Endodermal cell (in vitro differentiated cells): ENCODE results near the gene NKD1. TPM values are rescaled to one million over a fixed set of nuclear protein-coding genes. Genes with fewer than 3 reads are reported as not detected.
A peak's percentile ranks its signal among the peaks of the same experiment; 100 is the strongest.

ENCODE experiments used
- DNase-seq: peaks from one replicate; pipeline ENCODE4 v3.0.0-alpha.2; 2017
- H3K27ac ChIP-seq: 2 replicates; pipeline ENCODE4 v1.5.1; 2013; ENCODE audit warnings: mild to moderate bottlenecking, low read depth, low read length, moderate library complexity
- H3K27me3 ChIP-seq: 2 replicates; pipeline ENCODE4 v1.6.1; 2013; ENCODE audit warnings: mild to moderate bottlenecking, low read length, moderate library complexity; ENCODE audit not compliant: insufficient read depth, control insufficient read depth, poor library complexity, severe bottlenecking
- H3K36me3 ChIP-seq: 2 replicates; pipeline ENCODE4 v1.7.0; 2013; ENCODE audit warnings: mild to moderate bottlenecking, low read length, moderate library complexity; ENCODE audit not compliant: control insufficient read depth, insufficient read depth
- H3K4me1 ChIP-seq: one replicate; pipeline ENCODE4 v1.7.0; 2013; ENCODE audit warnings: low read length; ENCODE audit not compliant: control insufficient read depth, insufficient read depth
- H3K4me3 ChIP-seq: 2 replicates; pipeline ENCODE4 v1.5.1; 2013; ENCODE audit warnings: mild to moderate bottlenecking, low read length, moderate library complexity
- H3K9ac ChIP-seq: 2 replicates; pipeline ENCODE4 v1.6.1; 2013; ENCODE audit warnings: mild to moderate bottlenecking, low read length, moderate library complexity; ENCODE audit not compliant: poor library complexity, severe bottlenecking; ENCODE audit errors: extremely low read depth
- H3K9me3 ChIP-seq: 2 replicates; pipeline ENCODE4 v1.6.1; 2013; ENCODE audit warnings: mild to moderate bottlenecking, low read length, moderate library complexity; ENCODE audit not compliant: control insufficient read depth
- H3K27ac Mint-ChIP-seq: 2 replicates; pipeline ENCODE4 v1.8.0; 2020; ENCODE audit warnings: mixed read lengths
- H3K27me3 Mint-ChIP-seq: 2 replicates; pipeline ENCODE4 v1.8.0; 2021; ENCODE audit warnings: mild to moderate bottlenecking, mixed read lengths; ENCODE audit not compliant: insufficient read depth
- H3K36me3 Mint-ChIP-seq: 2 replicates; pipeline ENCODE4 v1.8.0; 2020; ENCODE audit warnings: low read depth, mixed read lengths
- H3K4me1 Mint-ChIP-seq: 2 replicates; pipeline ENCODE4 v1.8.0; 2020; ENCODE audit warnings: mixed read lengths
- H3K4me3 Mint-ChIP-seq: 2 replicates; pipeline ENCODE4 v1.8.0; 2020; ENCODE audit warnings: mild to moderate bottlenecking, moderate library complexity, mixed read lengths
- H3K9me3 Mint-ChIP-seq: 2 replicates; pipeline ENCODE4 v1.8.0; 2020; ENCODE audit warnings: mild to moderate bottlenecking, mixed read lengths
- WGBS, 2 experiments: methylation state at CpG; one replicate each; pipeline versions ENCODE4 v1.1.5 to v1.1.7; 2013; ENCODE audit warnings: missing lambda C conversion rate in 2 of 2, mixed read lengths in 1 of 2; ENCODE audit not compliant: insufficient coverage in 1 of 2, insufficient read length in 1 of 2; 5-methylcytosine and 5-hydroxymethylcytosine counted together
- total RNA-seq, 2 donors: library from RNA; stranded (reverse); fragmentation: NEBNext Ultra II Directional in 1 of 2; extraction: Animal tissue kit (Norgen Biotek cat#: 25700) in 1 of 2; gene quantifications; 2 replicates in 1 of 2; 3 replicates in 1 of 2; pipeline ENCODE4 v1.2.1, GENCODE V29; 2021
- TF ChIP-seq, protein P1 (sequence below): fragments of 200-600 bp; sonication (generic); conservative IDR thresholded peaks from 2 replicates; pipeline ENCODE4 v1.5.0; 2021; ENCODE audit warnings: antibody characterized with exemption, mild to moderate bottlenecking

NKD1 gene
- total RNA-seq, 2 donors from 2014 or later = 7.0 to 9.5 TPM

DNA sequence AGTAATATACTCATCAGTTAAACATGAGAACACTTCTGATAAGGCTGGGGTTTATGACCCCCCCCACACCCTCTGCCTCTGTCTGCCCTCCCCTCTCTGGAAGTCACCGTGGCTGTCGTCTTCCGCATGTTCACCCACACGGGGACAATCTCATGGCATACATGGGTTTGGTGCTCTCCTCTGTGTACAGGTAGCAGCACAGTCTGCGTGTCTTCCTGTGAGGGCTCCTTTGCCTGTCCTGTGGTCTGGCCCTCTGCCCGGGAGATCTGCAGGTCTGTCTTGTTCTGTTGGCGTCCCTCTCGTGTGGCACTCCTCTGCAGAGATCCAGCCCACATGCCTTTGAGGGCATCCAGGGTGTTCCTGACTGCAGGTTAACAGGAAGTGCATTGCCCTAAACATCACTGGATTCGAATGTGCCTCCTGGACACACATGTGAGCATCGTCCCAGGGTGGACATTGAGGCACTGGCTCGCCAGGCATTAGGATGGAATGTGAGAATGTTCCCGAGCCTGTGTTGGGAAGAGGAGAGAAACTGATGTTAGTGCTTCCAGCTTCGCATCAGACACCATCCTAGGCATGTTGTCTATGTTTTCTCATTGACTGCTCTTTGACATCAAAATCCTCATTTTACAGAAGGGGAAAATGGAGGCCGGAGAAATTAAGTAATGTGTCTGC lies 54.5 kb downstream of the NKD1 start:
- no peaks in the 10 kb centered on the region for H3K27me3 Mint-ChIP-seq
- no peak overlapping the region for H3K27ac Mint-ChIP-seq
- WGBS, 2 experiments = 89 to 93% methylated on average over 11 to 14 of the region's 14 CpGs

DNA sequence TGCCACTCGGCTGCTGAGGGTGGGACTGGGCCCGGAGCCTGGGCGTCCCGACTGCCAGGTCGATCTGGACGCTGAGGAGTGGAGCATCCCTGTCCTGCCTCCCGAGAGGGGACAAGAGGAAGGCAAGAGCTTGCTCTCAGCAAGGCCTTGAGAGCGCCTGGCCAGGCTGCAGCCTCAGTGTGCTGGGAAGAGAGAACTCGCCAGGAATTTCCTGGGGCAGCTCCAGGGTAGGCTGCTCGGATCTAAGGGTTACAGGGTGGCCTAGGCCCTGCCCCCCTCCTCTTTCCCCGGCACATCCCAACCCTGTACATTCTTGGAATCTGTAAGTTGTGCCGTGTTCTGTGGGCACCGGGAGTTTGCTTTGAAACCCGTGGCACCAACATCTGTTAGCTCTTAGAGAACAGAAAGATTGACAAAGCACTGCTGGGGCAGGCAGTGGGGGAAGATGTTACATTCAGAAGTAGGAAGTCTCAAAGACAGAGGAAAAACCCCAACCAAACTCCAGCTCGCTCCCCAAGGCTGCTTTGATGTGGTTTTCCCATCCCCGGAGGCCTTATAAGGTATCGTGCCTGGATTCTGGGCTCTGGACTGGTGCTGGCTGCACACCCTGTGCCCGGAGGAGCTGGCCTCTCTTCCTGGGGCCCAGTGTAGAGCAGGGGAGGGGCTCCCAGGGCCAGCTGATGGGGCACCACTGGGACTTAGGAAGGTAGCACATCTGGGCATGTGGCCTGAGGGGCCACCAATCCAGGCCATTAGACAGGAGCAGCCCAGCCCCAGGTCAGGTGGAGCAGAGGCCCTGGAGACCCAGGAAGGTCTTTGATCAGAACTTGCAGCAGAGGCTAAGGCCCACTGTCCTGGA lies 55.2 kb downstream of the NKD1 start:
- Histone ChIP-seq H3K9ac (no peak overlapping the region), H3K27ac (no peak overlapping the region), H3K4me1 (no peaks in the 10 kb centered on the region), H3K36me3 (no peaks in the 10 kb centered on the region), H3K4me3 (no peak overlapping the region), H3K27me3 (no peaks in the 10 kb centered on the region), H3K9me3 (no peaks in the 10 kb centered on the region)
- Mint-ChIP-seq H3K36me3 (no peaks in the 10 kb centered on the region), H3K4me1 (no peaks in the 10 kb centered on the region), H3K9me3 (no peaks in the 10 kb centered on the region), H3K27me3 (no peaks in the 10 kb centered on the region), H3K4me3 (no peak overlapping the region), H3K27ac (peak overlapping the region; percentile 8)
- TF ChIP-seq, protein P1, sequence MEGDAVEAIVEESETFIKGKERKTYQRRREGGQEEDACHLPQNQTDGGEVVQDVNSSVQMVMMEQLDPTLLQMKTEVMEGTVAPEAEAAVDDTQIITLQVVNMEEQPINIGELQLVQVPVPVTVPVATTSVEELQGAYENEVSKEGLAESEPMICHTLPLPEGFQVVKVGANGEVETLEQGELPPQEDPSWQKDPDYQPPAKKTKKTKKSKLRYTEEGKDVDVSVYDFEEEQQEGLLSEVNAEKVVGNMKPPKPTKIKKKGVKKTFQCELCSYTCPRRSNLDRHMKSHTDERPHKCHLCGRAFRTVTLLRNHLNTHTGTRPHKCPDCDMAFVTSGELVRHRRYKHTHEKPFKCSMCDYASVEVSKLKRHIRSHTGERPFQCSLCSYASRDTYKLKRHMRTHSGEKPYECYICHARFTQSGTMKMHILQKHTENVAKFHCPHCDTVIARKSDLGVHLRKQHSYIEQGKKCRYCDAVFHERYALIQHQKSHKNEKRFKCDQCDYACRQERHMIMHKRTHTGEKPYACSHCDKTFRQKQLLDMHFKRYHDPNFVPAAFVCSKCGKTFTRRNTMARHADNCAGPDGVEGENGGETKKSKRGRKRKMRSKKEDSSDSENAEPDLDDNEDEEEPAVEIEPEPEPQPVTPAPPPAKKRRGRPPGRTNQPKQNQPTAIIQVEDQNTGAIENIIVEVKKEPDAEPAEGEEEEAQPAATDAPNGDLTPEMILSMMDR = no peak
- WGBS, 2 experiments = 90 to 94% methylated on average over 7 to 18 of the region's 18 CpGs
- no peak for DNase-seq

More for the DNA sequence above, 54.5 kb downstream of the NKD1 start:
- Histone ChIP-seq H3K36me3 (no peaks in the 10 kb centered on the region), H3K4me3 (no peak overlapping the region), H3K27me3 (no peaks in the 10 kb centered on the region), H3K27ac (no peak overlapping the region), H3K9ac (no peak overlapping the region), H3K9me3 (no peaks in the 10 kb centered on the region), H3K4me1 (no peaks in the 10 kb centered on the region)
- no peak overlapping the region for H3K4me3 Mint-ChIP-seq
- no peaks in the 10 kb centered on the region for H3K9me3 Mint-ChIP-seq
- TF ChIP-seq, protein P1 = no peak
- DNase-seq = no peak
- H3K36me3 Mint-ChIP-seq = no peaks in the 10 kb centered on the region
- no peaks in the 10 kb centered on the region for H3K4me1 Mint-ChIP-seq

DNA sequence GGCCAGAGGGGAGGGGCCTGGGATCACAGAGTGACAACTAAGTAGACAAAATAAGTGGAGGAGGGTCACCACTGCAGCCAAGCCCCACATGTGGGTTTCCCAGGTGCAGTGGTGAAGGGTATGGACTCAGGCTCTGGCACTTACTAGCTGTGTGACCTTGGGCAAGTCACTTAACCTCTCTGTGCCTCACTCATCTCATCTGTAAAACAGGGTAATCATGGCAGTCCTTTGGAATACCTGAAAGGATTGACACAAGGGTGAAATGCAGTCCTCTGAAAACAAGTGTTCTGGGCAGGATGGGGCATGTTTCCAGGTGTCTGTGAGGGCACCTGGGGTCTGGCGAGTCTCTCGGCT lies 55.8 kb downstream of the NKD1 start:
- TF ChIP-seq, protein P1 = no peak
- Mint-ChIP-seq H3K27ac (no peak overlapping the region), H3K4me1 (no peaks in the 10 kb centered on the region), H3K9me3 (no peaks in the 10 kb centered on the region), H3K4me3 (no peak overlapping the region), H3K36me3 (no peaks in the 10 kb centered on the region), H3K27me3 (no peaks in the 10 kb centered on the region)
- Histone ChIP-seq H3K36me3 (no peaks in the 10 kb centered on the region), H3K4me1 (no peaks in the 10 kb centered on the region), H3K27me3 (no peaks in the 10 kb centered on the region), H3K9ac (no peak overlapping the region), H3K9me3 (no peaks in the 10 kb centered on the region), H3K4me3 (no peak overlapping the region), H3K27ac (no peak overlapping the region)
- DNase-seq = no peak
- 97% methylated on average over 2 of the region's 2 CpGs; no CpG with 5 or more reads in 1 of the 2 experiments for WGBS, 2 experiments
